A673 (cell line): ENCODE measurements around the gene MARS1. TPM values are rescaled to one million over a fixed set of nuclear protein-coding genes. Genes with fewer than 3 reads are reported as not detected.

ENCODE experiments used
- BruUV-seq: library from RNA; stranded (reverse); fragments of 400-500 nt; replicated peaks from 2 replicates; lab custom pipeline; 2021; lab: Mats Ljungman, UMichigan
- CTCF ChIA-PET: fragments of 300-600 bp; sonication (Branson Sonifier 250); formaldehyde crosslinking; loops from one replicate; lab custom pipeline; 2022; ENCODE audit warnings: antibody characterized with exemption; lab: Charles Lee
- POLR2A ChIA-PET: fragments of 300-600 bp; sonication (Branson Sonifier 250); formaldehyde crosslinking; loops from one replicate; lab custom pipeline; 2022; ENCODE audit warnings: antibody characterized with exemption; ENCODE audit not compliant: low non-redundant PET; lab: Charles Lee
- DNase-seq: peaks from one replicate; pipeline ENCODE4 v3.0.0-alpha.2; 2015; ENCODE audit warnings: low spot score
- H3K27ac ChIP-seq: fragments of 200-600 bp; sonication (generic); 2 replicates; pipeline ENCODE4 v1.5.1; 2016; ENCODE audit warnings: mixed run types, low read depth, mild to moderate bottlenecking, mixed read lengths, antibody characterized with exemption, low read length; ENCODE audit not compliant: poor library complexity, severe bottlenecking
- H3K27me3 ChIP-seq: fragments of 200-600 bp; sonication (generic); replicated peaks from 2 replicates; pipeline ENCODE4 v1.6.1; 2017; ENCODE audit warnings: mixed run types, low read depth, mild to moderate bottlenecking, mixed read lengths, antibody characterized with exemption, low read length; ENCODE audit not compliant: insufficient read depth, poor library complexity
- H3K36me3 ChIP-seq: fragments of 200-600 bp; sonication (generic); 2 replicates; pipeline ENCODE4 v1.6.1; 2016; ENCODE audit warnings: mixed run types, mild to moderate bottlenecking, mixed read lengths, antibody characterized with exemption, low read length; ENCODE audit not compliant: insufficient read depth, poor library complexity, severe bottlenecking
- H3K4me1 ChIP-seq: fragments of 200-600 bp; sonication (generic); 2 replicates; pipeline ENCODE4 v1.6.1; 2017; ENCODE audit warnings: mixed run types, mild to moderate bottlenecking, mixed read lengths, antibody characterized with exemption, low read length; ENCODE audit not compliant: insufficient read depth, poor library complexity, severe bottlenecking
- H3K4me3 ChIP-seq: fragments of 200-600 bp; sonication (generic); 2 replicates; pipeline ENCODE4 v1.5.1; 2016; ENCODE audit warnings: low read depth, mixed run types, mild to moderate bottlenecking, mixed read lengths, low read length; ENCODE audit not compliant: poor library complexity, severe bottlenecking
- H3K9me3 ChIP-seq: fragments of 200-600 bp; sonication (generic); 2 replicates; pipeline ENCODE4 v1.6.1; 2016; ENCODE audit warnings: mixed run types, low read depth, mild to moderate bottlenecking, mixed read lengths, antibody characterized with exemption, low read length; ENCODE audit not compliant: poor library complexity, severe bottlenecking
- CTCF ChIP-seq: fragments of 300-800, 200-600 bp; sonication (generic); conservative IDR thresholded peaks from 2 replicates; pipeline ENCODE4 v1.5.1; 2017; ENCODE audit warnings: low read depth, mild to moderate bottlenecking, antibody characterized with exemption, low read length, moderate library complexity, mixed read lengths
- EZH2 ChIP-seq: fragments of 200-600 bp; sonication (generic); IDR thresholded peaks from 2 replicates; pipeline ENCODE4 v1.6.1; 2017; ENCODE audit warnings: borderline replicate concordance, low read depth, mild to moderate bottlenecking, mixed read lengths, antibody characterized with exemption, low read length; ENCODE audit not compliant: poor library complexity, severe bottlenecking
- intact Hi-C: fragments of 100-400 bp; cut with micrococcal nuclease; formaldehyde crosslinking; loops from one replicate; pipeline ENCODE4 v1.10.0; 2022; ENCODE audit not compliant: unreplicated experiment
- total RNA-seq: library from RNA; stranded (reverse); gene quantifications from 2 replicates; pipeline ENCODE4 v1.2.3, GENCODE V29; 2021

Gene MARS1
- total RNA-seq, 1 experiment from 2014 or later, result 467 TPM

- H3K4me3 ChIP-seq, result no peak overlapping the region
- no peaks in the 10 kb centered on the region for H3K4me1 ChIP-seq
- no peak for DNase-seq
- no peak overlapping the region for H3K27ac ChIP-seq
- intact Hi-C loops, result no loop called here
- no TSS peak for BruUV-seq
- TF ChIP-seq CTCF (no peak), EZH2 (no peak)
- H3K9me3 ChIP-seq, result no peaks in the 10 kb centered on the region
- peaks cover 29% of the 10 kb centered on the region for H3K27me3 ChIP-seq
- H3K36me3 ChIP-seq, result no peaks in the 10 kb centered on the region
- POLR2A ChIA-PET, result no interaction called here
- CTCF ChIA-PET, result interaction anchor here (0.6 kb wide), 1 partner anchor 229 kb away, joined by 5 read pairs; no protein-coding TSS in a partner anchor
Measured at GRCh38 chr12:57472391-57472790, 15.5 kb upstream of the MARS1 start.

- ChIA-PET POLR2A (interaction anchor here (0.7 kb wide), 1 partner anchor 26 kb away, joined by 3 read pairs; no protein-coding TSS in a partner anchor), CTCF (no interaction called here)
- no peak for DNase-seq
- no peaks in the 10 kb centered on the region for H3K36me3 ChIP-seq
- intact Hi-C loops, result no loop called here
- H3K27me3 ChIP-seq, result peaks cover 29% of the 10 kb centered on the region
- BruUV-seq, result no TSS peak
- H3K9me3 ChIP-seq, result no peaks in the 10 kb centered on the region
- no peak for TF ChIP-seq CTCF
- no peak for TF ChIP-seq EZH2
- no peak overlapping the region for H3K4me3 ChIP-seq
- no peak overlapping the region for H3K27ac ChIP-seq
- H3K4me1 ChIP-seq, result no peaks in the 10 kb centered on the region
Measured at GRCh38 chr12:57473392-57473791, 14.5 kb upstream of the MARS1 start.

- TF ChIP-seq CTCF, result no peak
- Histone ChIP-seq H3K27me3 (peaks cover 29% of the 10 kb centered on the region), H3K4me3 (no peak overlapping the region), H3K4me1 (no peaks in the 10 kb centered on the region), H3K9me3 (no peaks in the 10 kb centered on the region), H3K36me3 (no peaks in the 10 kb centered on the region), H3K27ac (no peak overlapping the region)
- intact Hi-C loops, result no loop called here
- ChIA-PET POLR2A (interaction anchor here (0.7 kb wide), 1 partner anchor 26 kb away, joined by 3 read pairs; no protein-coding TSS in a partner anchor), CTCF (no interaction called here)
- no peak for DNase-seq
- BruUV-seq, result no TSS peak
Measured at GRCh38 chr12:57473886-57474285, 14.0 kb upstream of the MARS1 start.
